LNCAP (cell line): ENCODE measurements around the gene ADAMTS9.

Source experiments
- CTCF ChIP-seq: fragments of 450-650 bp; IDR thresholded peaks from 2 replicates; pipeline ENCODE4 v1.5.1; 2017; ENCODE audit warnings: mild to moderate bottlenecking

The ADAMTS9 gene

GRCh38 chr3:64599651-64600050 lies 88.1 kb downstream of the ADAMTS9 start:
- TF ChIP-seq CTCF, result no peak

- TF ChIP-seq CTCF, result no peak
Measured at GRCh38 chr3:64595253-64595694, 92.5 kb downstream of the ADAMTS9 start.

- no peak for TF ChIP-seq CTCF
Measured at GRCh38 chr3:64594134-64594533, 93.7 kb downstream of the ADAMTS9 start.

GRCh38 chr3:64593350-64593749 lies 94.5 kb downstream of the ADAMTS9 start:
- TF ChIP-seq CTCF, result no peak

GRCh38 chr3:64591615-64592014 lies 96.2 kb downstream of the ADAMTS9 start:
- no peak for TF ChIP-seq CTCF

- no peak for TF ChIP-seq CTCF
Measured at GRCh38 chr3:64588380-64588779, 99.4 kb downstream of the ADAMTS9 start.

GRCh38 chr3:64586952-64587351 lies 100.8 kb downstream of the ADAMTS9 start:
- no peak for TF ChIP-seq CTCF

GRCh38 chr3:64584179-64584578 lies 103.6 kb downstream of the ADAMTS9 start:
- no peak for TF ChIP-seq CTCF
